Activated naive CD8-positive, alpha-beta T cell treated with anti-CD3 and anti-CD28 coated beads, Interleukin-2, amount 50 U/mL, for 16 hours (primary cell): ENCODE measurements around the gene MMP11.
"Not testable (repeated sequence)": the region's sequence is repeated elsewhere in the genome, so short reads cannot be mapped to it uniquely, and the experiment has no call there.

Experiments
- DNase-seq: peaks from one replicate; pipeline ENCODE4 v3.0.0-alpha.2; 2020; ENCODE audit warnings: low read depth, low spot score

The MMP11 gene, protein sequence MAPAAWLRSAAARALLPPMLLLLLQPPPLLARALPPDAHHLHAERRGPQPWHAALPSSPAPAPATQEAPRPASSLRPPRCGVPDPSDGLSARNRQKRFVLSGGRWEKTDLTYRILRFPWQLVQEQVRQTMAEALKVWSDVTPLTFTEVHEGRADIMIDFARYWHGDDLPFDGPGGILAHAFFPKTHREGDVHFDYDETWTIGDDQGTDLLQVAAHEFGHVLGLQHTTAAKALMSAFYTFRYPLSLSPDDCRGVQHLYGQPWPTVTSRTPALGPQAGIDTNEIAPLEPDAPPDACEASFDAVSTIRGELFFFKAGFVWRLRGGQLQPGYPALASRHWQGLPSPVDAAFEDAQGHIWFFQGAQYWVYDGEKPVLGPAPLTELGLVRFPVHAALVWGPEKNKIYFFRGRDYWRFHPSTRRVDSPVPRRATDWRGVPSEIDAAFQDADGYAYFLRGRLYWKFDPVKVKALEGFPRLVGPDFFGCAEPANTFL

DNA sequence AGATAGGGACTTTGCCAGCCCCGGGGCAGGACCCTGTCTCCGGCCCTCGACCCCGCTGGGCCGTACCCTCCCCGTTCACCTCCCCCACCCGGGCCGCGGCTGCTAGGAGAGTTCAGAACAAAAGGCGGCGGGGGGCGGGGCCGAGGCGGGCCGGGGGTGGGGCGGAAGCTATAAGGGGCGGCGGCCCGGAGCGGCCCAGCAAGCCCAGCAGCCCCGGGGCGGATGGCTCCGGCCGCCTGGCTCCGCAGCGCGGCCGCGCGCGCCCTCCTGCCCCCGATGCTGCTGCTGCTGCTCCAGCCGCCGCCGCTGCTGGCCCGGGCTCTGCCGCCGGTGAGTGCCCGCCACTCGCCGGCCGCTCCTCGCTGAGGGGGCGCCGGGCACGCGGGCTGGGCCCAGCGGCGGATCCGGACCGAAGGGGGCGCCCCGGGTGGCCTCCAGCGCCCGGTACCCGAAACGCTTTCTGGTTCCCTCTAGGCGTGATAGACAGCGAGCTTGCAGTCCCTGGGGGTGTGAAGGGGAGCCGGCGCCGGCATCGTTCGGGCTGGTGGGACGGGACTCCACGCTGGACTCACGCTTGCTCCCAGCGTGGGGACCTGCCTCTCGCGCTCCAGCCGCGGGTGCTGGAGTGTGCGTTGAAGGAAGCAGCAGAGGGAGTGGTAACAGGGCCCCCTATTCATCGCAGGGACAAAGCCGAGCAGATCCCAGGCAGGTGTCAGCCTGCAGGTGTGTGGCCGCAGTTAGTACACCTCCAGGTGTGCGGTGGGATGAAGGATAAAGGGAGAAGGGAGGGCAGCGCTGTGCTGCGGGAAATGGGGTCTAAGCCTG lies at the start of gene MMP11:
Gene MMP11, plus strand, starts transcription at position 201 of the 825 bp plus-strand sequence. Its CDS starts 22 bp downstream, at position 223.
- no peak for DNase-seq

- not testable (repeated sequence) for DNase-seq
Observed at GRCh38 chr22:23728108-23728507, 44.5 kb upstream of the MMP11 start.

GRCh38 chr22:23737696-23738095 lies 35.0 kb upstream of the MMP11 start:
- no peak for DNase-seq

- DNase-seq = no peak
Observed at GRCh38 chr22:23742505-23743264, 30.0 kb upstream of the MMP11 start.

DNA sequence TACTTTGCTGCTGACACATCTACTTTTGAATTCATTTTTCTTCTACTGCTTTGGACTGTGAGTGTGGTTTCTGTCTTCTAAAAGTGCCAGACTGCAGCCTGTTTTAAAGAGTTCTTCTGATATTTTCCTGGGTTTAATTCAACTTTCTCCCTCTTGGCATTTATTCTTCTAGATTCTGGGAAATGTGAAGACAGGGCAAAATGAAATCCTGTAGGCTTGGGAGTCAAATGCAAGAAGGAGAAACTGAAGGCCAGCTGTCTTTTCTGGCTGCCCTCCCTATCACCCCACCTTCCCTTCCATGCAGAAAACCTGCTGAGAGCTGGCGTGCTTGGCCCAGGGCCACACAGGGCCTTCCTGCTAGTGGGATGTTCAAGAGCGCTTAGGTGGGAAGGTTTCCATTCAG lies 29.3 kb upstream of the MMP11 start:
- DNase-seq = no peak

GRCh38 chr22:23744001-23744400 lies 28.6 kb upstream of the MMP11 start:
- DNase-seq = no peak

- DNase-seq = no peak
Observed at GRCh38 chr22:23744485-23744884, 28.2 kb upstream of the MMP11 start.

DNA sequence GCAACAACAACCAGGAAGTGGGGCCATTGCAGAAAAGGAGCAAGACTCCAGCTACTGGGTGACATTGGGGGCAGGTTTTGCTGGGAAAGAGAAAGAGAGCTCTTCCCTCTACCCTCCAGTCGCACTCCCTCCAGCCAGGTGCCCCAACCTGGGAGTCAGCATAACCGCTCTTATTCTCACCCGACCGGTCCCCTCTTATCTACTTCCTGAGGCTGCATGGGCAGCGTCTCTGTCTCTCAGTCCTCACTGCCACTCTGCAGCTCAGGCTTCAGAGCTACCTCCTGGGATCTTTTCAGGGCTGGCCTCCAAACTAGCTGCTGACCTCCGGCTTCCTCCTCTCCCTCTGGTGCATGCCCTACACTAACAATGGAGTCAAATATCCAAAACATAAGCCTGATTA lies 26.9 kb upstream of the MMP11 start:
- DNase-seq = no peak

DNA sequence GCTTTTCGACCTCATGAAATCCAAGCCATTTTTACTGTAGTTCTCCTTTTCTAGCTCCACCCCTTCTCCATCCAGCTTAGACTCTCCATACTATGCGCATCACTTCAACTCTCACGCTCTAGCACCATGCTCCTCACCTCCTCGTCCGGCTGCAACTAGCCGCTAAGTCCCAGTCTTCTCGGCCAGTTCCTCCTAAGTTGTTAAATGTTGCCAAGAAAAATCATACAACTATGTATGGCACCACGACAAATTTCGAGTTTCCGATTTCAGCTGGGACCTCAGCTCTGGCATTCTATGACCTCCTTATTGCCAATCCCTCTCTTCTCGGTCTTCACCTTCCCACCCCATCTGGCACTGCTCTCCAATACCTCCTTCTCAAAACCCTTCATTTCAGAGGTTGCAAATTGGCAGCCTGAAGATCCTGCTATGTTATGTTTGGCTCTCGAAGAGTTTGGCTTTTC lies 22.8 kb upstream of the MMP11 start:
- no peak for DNase-seq

DNA sequence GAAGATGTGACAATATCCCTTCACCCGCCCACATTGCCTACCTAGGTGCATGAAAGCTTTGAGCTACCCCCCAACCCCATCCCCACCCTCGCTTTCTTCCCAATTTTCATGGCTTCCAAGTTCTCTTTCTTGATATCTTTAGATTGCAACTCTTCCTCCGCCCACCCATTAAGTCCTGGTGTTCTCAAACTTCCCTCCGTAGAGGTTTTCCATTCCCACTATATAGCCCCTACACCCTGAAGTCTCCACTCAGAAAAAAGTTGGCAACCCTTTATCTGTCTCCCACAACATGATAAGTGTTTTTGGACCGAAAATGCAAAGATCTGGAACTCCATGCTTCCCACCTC lies 22.3 kb upstream of the MMP11 start:
- DNase-seq = no peak

DNA sequence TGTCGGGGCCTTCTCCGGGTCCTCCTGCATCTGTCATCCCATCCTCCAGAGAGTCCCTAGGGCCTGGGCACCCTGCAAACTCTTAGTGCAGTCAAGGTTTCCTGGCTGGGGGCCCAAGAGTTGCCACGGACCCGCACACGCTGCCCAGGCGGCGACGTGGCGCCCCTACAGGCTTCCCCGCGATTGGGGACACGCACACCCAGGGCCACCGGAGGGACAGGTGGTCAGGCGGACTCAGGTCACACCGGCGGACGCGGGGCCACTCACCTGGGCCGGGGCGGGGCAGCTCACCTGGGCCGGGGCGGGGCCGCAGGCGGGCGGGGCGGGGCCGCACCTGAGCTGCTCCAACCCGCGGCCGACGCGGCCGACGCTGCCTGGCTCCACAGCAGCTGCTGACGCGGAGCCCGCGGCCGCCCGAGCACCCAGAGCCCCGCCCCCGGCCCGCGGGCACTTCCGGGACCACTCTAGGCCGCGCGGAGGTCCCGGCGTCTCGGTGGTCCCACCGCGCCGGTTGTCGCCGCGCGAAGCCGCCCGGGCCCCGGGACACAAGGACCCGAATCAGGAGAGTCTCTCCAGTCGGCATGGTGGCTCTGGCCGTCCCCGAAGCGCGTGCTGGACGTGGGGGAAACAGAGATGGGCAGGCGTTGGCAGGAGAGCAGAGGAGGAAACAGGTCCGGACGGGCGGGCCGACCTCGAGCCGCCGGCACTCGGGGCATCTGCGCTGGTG lies 21.8 kb upstream of the MMP11 start, which contains the start of gene ZNF70:
Gene ZNF70, minus strand, starts transcription at position 399 of the 727 bp plus-strand sequence. CDS start 5,972 bp downstream, outside the sequence.
- peak; percentile 75 for DNase-seq

GRCh38 chr22:23751441-23751996 lies 21.1 kb upstream of the MMP11 start:
- no peak for DNase-seq

- DNase-seq = no peak
Observed at GRCh38 chr22:23752090-23752691, 20.5 kb upstream of the MMP11 start.

DNA sequence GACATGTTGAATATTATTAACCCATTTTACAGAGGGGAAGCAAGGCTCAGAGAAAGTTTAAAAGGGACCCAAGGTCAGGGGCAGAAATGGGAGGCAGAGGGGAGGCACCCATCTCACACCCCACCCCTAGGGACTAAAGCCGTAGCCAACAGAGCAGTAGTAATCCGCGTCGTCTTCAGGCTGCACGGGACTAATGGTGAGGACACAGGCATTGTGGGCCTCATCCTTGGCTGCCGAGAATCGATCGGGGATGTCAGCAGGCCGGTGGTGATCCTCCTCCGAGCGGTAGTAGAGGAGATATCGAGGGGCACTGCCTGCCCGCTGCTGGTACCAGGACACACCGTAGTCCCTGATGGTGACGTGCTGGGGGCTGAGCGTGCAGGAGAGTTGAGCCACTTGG lies 19.9 kb upstream of the MMP11 start:
- no peak for DNase-seq

DNA sequence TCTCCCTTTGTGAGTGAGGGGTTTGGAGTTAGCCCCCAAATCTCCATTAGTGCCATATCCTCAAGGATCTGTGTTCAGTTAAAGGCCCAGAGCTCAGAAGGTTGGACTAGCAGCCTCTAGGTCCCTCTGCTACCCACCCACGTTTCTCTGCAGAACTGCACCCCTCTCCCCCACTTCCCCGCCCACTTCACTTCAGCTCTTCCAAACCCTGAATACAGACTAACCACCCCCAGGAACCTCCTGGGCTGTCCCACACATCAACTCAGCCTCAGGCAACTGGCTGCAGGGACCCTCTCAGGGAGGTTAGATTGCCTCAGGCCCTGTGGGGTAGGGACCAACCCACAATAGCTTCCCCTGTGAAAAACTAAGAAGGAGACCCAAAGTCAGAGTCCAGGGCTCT lies 19.3 kb upstream of the MMP11 start:
- DNase-seq = no peak

- no peak for DNase-seq
Observed at GRCh38 chr22:23754220-23754919, 18.3 kb upstream of the MMP11 start, which contains the start of gene VPREB3. Gene VPREB3, minus strand, starts transcription at chr22:23754425. Its CDS starts 62 bp downstream, at chr22:23754363.

GRCh38 chr22:23754980-23755636 lies 17.5 kb upstream of the MMP11 start:
- no peak for DNase-seq

- no peak for DNase-seq
Observed at GRCh38 chr22:23755711-23756110, 16.9 kb upstream of the MMP11 start.

DNA sequence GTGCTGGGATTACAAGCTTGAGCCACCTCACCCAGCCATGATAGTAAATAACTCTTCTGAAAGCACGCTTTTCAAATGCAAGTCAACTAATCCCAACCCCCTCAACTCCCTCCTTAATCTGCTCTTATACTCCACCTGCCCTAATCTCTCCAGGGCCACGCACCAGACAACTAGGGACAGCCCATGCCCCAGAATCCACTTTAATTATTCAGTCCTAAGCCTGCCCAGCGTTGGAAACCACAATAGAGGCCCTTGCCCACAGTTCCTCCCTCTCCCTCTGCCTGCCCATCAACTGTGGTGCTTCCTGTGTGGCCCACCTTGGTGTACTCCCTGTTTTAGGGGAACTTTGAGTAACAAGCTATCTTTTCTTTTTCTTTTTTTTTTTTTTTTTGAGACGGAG lies 15.8 kb upstream of the MMP11 start:
- DNase-seq = no peak
